Tibial artery (tissue), 4 donors: Measurements from ENCODE around the gene HAL.

Experiments
- DNase-seq, 2 donors: peaks; one replicate each; pipeline ENCODE4 v3.0.0-alpha.2; 2019
- H3K27ac ChIP-seq, 2 donors: fragments of 200-600 bp; sonication (generic) in 1 of 2; 1 replicate in 1 of 2; 2 replicates in 1 of 2; pipeline ENCODE4 v1.5.1; 2018 to 2019; ENCODE audit warnings: mild to moderate bottlenecking in 1 of 2
- H3K27me3 ChIP-seq, 2 donors: fragments of 200-600 bp; sonication (generic) in 1 of 2; one replicate each; pipeline versions ENCODE4 v1.5.1 to v1.6.0; 2016 to 2019
- H3K36me3 ChIP-seq, 3 donors: fragments of 200-600 bp; sonication (generic) in 2 of 3; one replicate each; pipeline ENCODE4 v1.5.1; 2016 to 2019; ENCODE audit warnings: mild to moderate bottlenecking in 2 of 3
- H3K4me1 ChIP-seq, 4 donors: fragments of 200-600 bp; sonication (generic) in 2 of 4; 1 replicate in 3 of 4; 2 replicates in 1 of 4; pipeline ENCODE4 v1.5.1; 2016 to 2019
- H3K4me3 ChIP-seq, 2 donors: fragments of 200-600 bp; sonication (generic) in 1 of 2; 1 replicate in 1 of 2; 2 replicates in 1 of 2; pipeline ENCODE4 v1.5.1; 2018 to 2019; ENCODE audit warnings: mild to moderate bottlenecking in 2 of 2
- H3K9me3 ChIP-seq, 3 donors: fragments of 200-600 bp; sonication (generic) in 1 of 3; one replicate each; pipeline ENCODE4 v1.5.1; 2016 to 2019
- intact Hi-C: fragments of 100-400 bp; cut with DNase I; formaldehyde crosslinking; loops from one replicate; pipeline ENCODE4 v1.15.0; 2023; ENCODE audit warnings: low total_unique reads
- TF ChIP-seq, protein P1 (sequence below), 2 experiments: fragments of 200-600 bp in 1 of 2; fragments of 450-650 bp in 1 of 2; IDR thresholded peaks; one replicate each; pipeline ENCODE4 v1.5.1; 2017 to 2019; ENCODE audit warnings: antibody characterized with exemption in 2 of 2, mild to moderate bottlenecking in 1 of 2, moderate library complexity in 1 of 2

HAL gene, protein sequence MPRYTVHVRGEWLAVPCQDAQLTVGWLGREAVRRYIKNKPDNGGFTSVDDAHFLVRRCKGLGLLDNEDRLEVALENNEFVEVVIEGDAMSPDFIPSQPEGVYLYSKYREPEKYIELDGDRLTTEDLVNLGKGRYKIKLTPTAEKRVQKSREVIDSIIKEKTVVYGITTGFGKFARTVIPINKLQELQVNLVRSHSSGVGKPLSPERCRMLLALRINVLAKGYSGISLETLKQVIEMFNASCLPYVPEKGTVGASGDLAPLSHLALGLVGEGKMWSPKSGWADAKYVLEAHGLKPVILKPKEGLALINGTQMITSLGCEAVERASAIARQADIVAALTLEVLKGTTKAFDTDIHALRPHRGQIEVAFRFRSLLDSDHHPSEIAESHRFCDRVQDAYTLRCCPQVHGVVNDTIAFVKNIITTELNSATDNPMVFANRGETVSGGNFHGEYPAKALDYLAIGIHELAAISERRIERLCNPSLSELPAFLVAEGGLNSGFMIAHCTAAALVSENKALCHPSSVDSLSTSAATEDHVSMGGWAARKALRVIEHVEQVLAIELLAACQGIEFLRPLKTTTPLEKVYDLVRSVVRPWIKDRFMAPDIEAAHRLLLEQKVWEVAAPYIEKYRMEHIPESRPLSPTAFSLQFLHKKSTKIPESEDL

DNA sequence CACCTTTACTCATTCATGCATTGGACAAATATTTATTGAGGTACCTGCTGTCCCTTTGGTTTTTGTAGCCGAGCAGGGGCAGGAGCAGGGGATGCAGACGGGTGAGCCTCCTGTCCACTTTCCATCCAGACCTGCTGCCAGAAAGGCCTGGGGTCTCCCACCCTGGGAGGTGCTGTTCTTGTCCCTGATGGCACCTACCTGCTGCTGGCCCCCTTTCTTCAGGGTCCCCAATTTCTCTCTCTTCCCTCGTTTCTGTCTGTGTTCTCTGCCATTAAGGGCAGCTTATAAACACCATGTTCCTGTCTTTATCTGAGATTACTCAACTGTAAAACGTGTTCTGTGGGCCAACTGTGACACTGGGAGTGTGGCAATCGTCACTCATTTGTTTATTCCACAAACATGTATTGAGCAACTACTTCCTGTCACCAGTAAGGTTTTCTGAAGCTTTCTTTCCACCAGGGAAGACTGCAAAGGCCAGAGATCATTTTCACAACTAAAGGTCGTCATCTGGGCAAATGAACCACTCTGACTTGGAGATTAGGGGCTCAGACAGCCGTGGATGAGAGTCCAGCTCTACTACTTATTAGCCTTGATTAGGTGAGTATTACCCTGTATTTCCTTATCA lies at the start of gene HAL:
TSS of gene HAL (minus strand) at position 311 of the 625 bp plus-strand sequence. CDS start 434 bp downstream, outside the sequence.
- Histone ChIP-seq H3K9me3 (no peaks in the 10 kb centered on the region), H3K36me3 (peaks cover 0 to 6% (median 6%) of the 10 kb centered on the region in 3 donors), H3K27me3 (no peaks in the 10 kb centered on the region), H3K4me1 (peaks cover 0 to 8% (median 7%) of the 10 kb centered on the region in 4 donors), H3K4me3 (no peak within 1 kb of the TSS), H3K27ac (no peak within 1 kb of the TSS)
- TF ChIP-seq, protein P1, sequence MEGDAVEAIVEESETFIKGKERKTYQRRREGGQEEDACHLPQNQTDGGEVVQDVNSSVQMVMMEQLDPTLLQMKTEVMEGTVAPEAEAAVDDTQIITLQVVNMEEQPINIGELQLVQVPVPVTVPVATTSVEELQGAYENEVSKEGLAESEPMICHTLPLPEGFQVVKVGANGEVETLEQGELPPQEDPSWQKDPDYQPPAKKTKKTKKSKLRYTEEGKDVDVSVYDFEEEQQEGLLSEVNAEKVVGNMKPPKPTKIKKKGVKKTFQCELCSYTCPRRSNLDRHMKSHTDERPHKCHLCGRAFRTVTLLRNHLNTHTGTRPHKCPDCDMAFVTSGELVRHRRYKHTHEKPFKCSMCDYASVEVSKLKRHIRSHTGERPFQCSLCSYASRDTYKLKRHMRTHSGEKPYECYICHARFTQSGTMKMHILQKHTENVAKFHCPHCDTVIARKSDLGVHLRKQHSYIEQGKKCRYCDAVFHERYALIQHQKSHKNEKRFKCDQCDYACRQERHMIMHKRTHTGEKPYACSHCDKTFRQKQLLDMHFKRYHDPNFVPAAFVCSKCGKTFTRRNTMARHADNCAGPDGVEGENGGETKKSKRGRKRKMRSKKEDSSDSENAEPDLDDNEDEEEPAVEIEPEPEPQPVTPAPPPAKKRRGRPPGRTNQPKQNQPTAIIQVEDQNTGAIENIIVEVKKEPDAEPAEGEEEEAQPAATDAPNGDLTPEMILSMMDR (IDR thresholded peaks at IDR 0.05) = no peak
- no peak for DNase-seq
- intact Hi-C loops = loop anchor here (10.0 kb wide), 1 partner anchor 421 kb away; no protein-coding TSS in a partner anchor

DNA sequence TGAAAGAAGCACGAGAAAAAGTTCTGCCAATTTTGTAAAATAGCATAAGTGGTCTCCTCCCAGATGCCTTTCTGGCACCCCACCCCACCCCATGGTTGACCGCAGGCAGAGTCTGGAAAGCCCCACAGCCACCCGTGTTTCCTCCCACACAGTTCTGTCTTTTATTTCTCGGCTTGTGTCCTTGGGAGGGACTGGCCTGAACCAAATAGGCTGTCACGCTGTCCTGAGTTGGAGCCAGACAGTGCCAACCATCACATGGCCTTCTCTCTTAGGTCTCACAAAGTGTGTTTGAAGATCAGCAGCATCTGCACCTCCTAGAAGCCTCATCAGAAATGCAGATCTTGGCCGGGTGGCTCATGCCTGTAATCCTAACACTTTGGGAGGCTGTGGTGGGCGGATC lies 49.4 kb upstream of the HAL start:
- Histone ChIP-seq H3K27ac (no peak overlapping the region), H3K4me3 (no peak overlapping the region), H3K36me3 (no peaks in the 10 kb centered on the region), H3K27me3 (no peaks in the 10 kb centered on the region), H3K9me3 (no peaks in the 10 kb centered on the region), H3K4me1 (peaks cover 0 to 18% (median 11%) of the 10 kb centered on the region in 4 donors)
- TF ChIP-seq, protein P1 (IDR thresholded peaks at IDR 0.05) = no peak
- intact Hi-C loops = no loop called here
- no peak for DNase-seq

DNA sequence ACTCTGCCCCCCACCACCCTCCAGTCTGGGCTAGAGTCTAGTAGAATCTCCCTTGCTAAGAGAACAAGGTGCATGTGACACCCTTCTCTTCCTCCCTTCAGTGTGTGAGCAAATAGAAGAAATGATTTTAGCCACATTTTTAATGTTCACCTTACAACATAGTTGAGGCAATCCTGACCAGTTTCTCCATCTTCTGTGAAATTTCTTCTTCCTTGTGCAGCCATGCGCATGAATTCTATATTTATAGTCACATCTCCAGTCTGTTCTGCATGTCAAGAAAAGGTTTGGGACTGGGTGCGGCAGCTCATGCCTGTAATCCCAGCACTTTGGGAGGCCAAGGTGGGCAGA lies 48.8 kb upstream of the HAL start:
- intact Hi-C loops = no loop called here
- DNase-seq = no peak
- H3K27me3 ChIP-seq = no peaks in the 10 kb centered on the region
- no peak overlapping the region for H3K27ac ChIP-seq
- H3K4me3 ChIP-seq = no peak overlapping the region
- no peaks in the 10 kb centered on the region for H3K9me3 ChIP-seq
- no peaks in the 10 kb centered on the region for H3K36me3 ChIP-seq
- TF ChIP-seq, protein P1 (IDR thresholded peaks at IDR 0.05) = no peak
- H3K4me1 ChIP-seq = peaks cover 0 to 18% (median 11%) of the 10 kb centered on the region in 4 donors

DNA sequence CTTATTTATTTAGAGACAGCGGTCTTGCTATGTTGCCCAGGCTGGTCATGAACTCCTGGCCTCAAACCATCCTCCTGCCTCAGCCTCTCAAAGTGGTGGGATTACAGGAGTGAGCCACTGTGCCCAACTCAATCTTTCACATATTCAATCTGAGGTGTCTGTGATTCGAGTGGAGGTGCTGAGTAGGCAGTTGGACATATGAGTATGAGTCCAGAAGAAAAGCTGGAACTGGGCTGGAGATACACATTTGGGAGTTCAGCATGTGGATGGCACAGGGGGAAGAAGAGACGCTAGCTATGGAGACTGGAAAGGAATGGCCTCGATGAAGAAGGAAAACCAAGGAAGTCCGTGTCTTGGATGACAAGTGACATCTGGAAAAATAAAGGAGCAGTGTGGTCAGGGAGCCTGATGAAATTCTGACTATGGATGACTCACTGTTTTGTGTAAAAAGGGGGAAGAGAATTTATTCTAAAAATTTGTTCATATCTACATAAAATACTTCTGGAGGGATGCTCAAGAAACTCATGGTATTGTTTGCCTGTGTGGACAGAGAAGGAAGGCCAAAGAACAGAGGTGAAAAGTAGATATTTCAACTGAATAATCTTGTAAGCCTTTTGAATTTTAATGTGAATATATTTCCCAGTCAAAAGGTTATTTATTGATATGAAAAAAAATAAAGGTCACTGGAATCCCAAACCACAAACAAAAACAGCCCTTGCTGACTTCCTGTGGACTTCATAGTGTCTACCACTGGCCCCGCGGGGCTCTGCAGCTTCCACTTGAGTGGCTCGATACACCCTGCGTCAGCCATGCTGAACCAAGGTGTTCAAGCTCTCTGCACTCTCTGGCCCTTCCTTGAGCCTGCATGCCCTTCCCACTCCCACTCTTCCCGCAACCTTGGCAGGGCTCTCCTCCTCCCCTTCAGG lies 48.1 kb upstream of the HAL start:
- intact Hi-C loops = no loop called here
- peaks cover 0 to 18% (median 11%) of the 10 kb centered on the region in 4 donors for H3K4me1 ChIP-seq
- TF ChIP-seq, protein P1 (IDR thresholded peaks at IDR 0.05) = no peak
- no peaks in the 10 kb centered on the region for H3K9me3 ChIP-seq
- DNase-seq = no peak
- H3K4me3 ChIP-seq = no peak overlapping the region
- no peaks in the 10 kb centered on the region for H3K36me3 ChIP-seq
- H3K27me3 ChIP-seq = no peaks in the 10 kb centered on the region
- H3K27ac ChIP-seq = no peak overlapping the region

DNA sequence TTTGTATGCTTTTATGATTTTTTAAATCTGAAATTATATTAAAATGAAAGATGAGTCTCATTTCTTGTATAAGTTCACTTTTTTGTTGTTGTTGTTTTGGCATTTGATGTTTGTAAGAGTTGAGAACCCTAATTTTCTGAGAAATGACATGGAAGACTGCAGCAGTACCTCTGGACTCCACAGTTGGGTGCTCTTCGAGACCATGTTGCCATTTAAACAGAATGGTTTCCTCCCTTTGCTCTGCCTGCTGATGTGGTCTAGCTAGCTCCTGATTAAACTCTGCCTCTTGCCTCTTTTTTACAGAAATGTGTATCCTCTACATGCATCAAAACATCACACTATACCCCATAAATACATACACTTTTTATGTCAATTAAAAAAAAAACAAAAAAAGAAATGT lies 45.0 kb upstream of the HAL start:
- intact Hi-C loops = no loop called here

More for the DNA sequence above, 45.0 kb upstream of the HAL start:
- no peaks in the 10 kb centered on the region for H3K27me3 ChIP-seq
- H3K36me3 ChIP-seq = no peaks in the 10 kb centered on the region
- DNase-seq = no peak
- H3K4me3 ChIP-seq = no peak overlapping the region
- H3K27ac ChIP-seq = no peak overlapping the region
- H3K4me1 ChIP-seq = no peaks in the 10 kb centered on the region
- no peaks in the 10 kb centered on the region for H3K9me3 ChIP-seq
- TF ChIP-seq, protein P1 (IDR thresholded peaks at IDR 0.05) = no peak
